Measurements from ENCODE around the gene PARD3. TPM values are rescaled to one million over a fixed set of nuclear protein-coding genes. Genes with fewer than 3 reads are reported as not detected.

Gene PARD3
- total RNA-seq, 4 donors from 2014 or later = 150 to 172 (median 165) TPM

- WGBS, 2 donors = 65 to 71% methylated on average over 5 of the region's 5 CpGs
Measured at GRCh38 chr10:34475786-34476185, 339.3 kb downstream of the PARD3 start.

GRCh38 chr10:34475274-34475646, 339.8 kb downstream of the PARD3 start:
- WGBS, 2 donors = 46 to 47% methylated on average over 2 of the region's 2 CpGs
- intact Hi-C loops (cut with DNase I; ENCODE audit: low total_unique reads) = no loop called here

More at GRCh38 chr10:34475786-34476185, 339.3 kb downstream of the PARD3 start:
- intact Hi-C loops (cut with DNase I; ENCODE audit: low total_unique reads) = no loop called here
- H3K4me3 ChIP-seq (ENCODE audit: low read depth, poor library complexity, severe bottlenecking) = no peak overlapping the region
- TF ChIP-seq CTCF (IDR thresholded peaks at IDR 0.05) (no peak), POLR2A (IDR thresholded peaks at IDR 0.05) (no peak)
- no peak for DNase-seq (ENCODE audit: low spot score in 2 of 2)

GRCh38 chr10:34474555-34475273, 340.4 kb downstream of the PARD3 start:
- intact Hi-C loops (cut with DNase I; ENCODE audit: low total_unique reads) = no loop called here
- H3K4me3 ChIP-seq (ENCODE audit: low read depth, poor library complexity, severe bottlenecking) = no peak overlapping the region
- no peak for DNase-seq (ENCODE audit: low spot score in 2 of 2)
- TF ChIP-seq POLR2A (IDR thresholded peaks at IDR 0.05) (no peak), CTCF (IDR thresholded peaks at IDR 0.05) (no peak)
- WGBS, 2 donors = 93% methylated on average over 5 of the region's 5 CpGs

More at GRCh38 chr10:34475274-34475646, 339.8 kb downstream of the PARD3 start:
- TF ChIP-seq CTCF (IDR thresholded peaks at IDR 0.05) (no peak), POLR2A (IDR thresholded peaks at IDR 0.05) (no peak)
- no peak overlapping the region for H3K4me3 ChIP-seq (ENCODE audit: low read depth, poor library complexity, severe bottlenecking)
- no peak for DNase-seq (ENCODE audit: low spot score in 2 of 2)

- intact Hi-C loops (cut with DNase I; ENCODE audit: low total_unique reads) = no loop called here
- H3K4me3 ChIP-seq (ENCODE audit: low read depth, poor library complexity, severe bottlenecking) = no peak overlapping the region
- no peak for DNase-seq (ENCODE audit: low spot score in 2 of 2)
- WGBS, 2 donors = 52 to 63% methylated on average over 2 of the region's 2 CpGs
- TF ChIP-seq CTCF (IDR thresholded peaks at IDR 0.05) = no peak
- no peak for TF ChIP-seq POLR2A (IDR thresholded peaks at IDR 0.05)
Measured at GRCh38 chr10:34474009-34474376, 341.1 kb downstream of the PARD3 start.

GRCh38 chr10:34473174-34474008, 341.7 kb downstream of the PARD3 start:
- no peak overlapping the region for H3K4me3 ChIP-seq (ENCODE audit: low read depth, poor library complexity, severe bottlenecking)
- intact Hi-C loops (cut with DNase I; ENCODE audit: low total_unique reads) = no loop called here
- no peak for DNase-seq (ENCODE audit: low spot score in 2 of 2)
- 81 to 85% methylated on average over 7 of the region's 7 CpGs for WGBS, 2 donors
- TF ChIP-seq CTCF (IDR thresholded peaks at IDR 0.05) (no peak), POLR2A (IDR thresholded peaks at IDR 0.05) (no peak)
